Neural cell (in vitro differentiated cells): ENCODE results near the gene FANCI.

Experiments
- MXI1 ChIP-seq: fragments of 450-650 bp; conservative IDR thresholded peaks from 2 replicates; pipeline ENCODE4 v1.6.1; 2014; ENCODE audit warnings: antibody characterized with exemption, mild to moderate bottlenecking; ENCODE audit not compliant: poor library complexity, severe bottlenecking
- POLR2AphosphoS5 ChIP-seq: IDR thresholded peaks from 2 replicates; pipeline ENCODE4 v1.6.1; 2012
- RAD21 ChIP-seq: fragments of 450-650 bp; conservative IDR thresholded peaks from 2 replicates; pipeline ENCODE4 v1.6.1; 2014; ENCODE audit warnings: antibody characterized with exemption, mild to moderate bottlenecking, moderate library complexity
- TF ChIP-seq, protein P1 (sequence below): fragments of 450-650 bp; IDR thresholded peaks from 2 replicates; pipeline ENCODE4 v1.5.1; 2014; ENCODE audit warnings: antibody characterized with exemption, mild to moderate bottlenecking, moderate library complexity; ENCODE audit not compliant: poor library complexity, severe bottlenecking

- TF ChIP-seq, protein P1, sequence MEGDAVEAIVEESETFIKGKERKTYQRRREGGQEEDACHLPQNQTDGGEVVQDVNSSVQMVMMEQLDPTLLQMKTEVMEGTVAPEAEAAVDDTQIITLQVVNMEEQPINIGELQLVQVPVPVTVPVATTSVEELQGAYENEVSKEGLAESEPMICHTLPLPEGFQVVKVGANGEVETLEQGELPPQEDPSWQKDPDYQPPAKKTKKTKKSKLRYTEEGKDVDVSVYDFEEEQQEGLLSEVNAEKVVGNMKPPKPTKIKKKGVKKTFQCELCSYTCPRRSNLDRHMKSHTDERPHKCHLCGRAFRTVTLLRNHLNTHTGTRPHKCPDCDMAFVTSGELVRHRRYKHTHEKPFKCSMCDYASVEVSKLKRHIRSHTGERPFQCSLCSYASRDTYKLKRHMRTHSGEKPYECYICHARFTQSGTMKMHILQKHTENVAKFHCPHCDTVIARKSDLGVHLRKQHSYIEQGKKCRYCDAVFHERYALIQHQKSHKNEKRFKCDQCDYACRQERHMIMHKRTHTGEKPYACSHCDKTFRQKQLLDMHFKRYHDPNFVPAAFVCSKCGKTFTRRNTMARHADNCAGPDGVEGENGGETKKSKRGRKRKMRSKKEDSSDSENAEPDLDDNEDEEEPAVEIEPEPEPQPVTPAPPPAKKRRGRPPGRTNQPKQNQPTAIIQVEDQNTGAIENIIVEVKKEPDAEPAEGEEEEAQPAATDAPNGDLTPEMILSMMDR: no peak
- TF ChIP-seq POLR2AphosphoS5 (no peak), RAD21 (no peak), MXI1 (no peak)
Measured at GRCh38 chr15:89345248-89345647, 101.5 kb downstream of the FANCI start.
